ENCODE measurements around the gene STPG1.

STPG1 gene

DNA sequence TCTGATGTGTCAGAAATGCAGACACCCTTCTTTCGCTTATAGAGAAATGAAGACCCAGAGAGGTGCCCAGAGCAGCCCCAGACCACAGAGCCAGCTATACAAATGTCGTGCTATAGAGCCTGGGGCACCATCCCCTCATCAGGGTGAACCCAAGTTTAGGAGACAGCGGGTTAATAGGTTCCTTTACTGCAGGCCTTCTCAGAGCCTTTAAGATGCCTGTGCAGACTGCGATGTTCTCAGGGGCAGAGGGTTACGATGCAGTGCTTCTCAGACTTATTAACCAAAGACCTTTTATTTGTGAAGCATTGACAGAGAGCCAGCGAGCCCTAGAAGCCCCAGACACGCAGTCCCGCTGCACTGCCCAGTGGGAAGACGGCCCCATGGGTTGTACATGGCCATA lies 46.9 kb downstream of the STPG1 start:
- Histone ChIP-seq H3K4me2 (ENCODE audit: insufficient read depth, low read length) (no peak overlapping the region), H3K4me3 (ENCODE audit: low read depth in 1 of 2, low read length in 2 of 2) (no peak overlapping the region), H3K27ac (ENCODE audit: low read length) (no peak overlapping the region), H2AFZ (ENCODE audit: low read depth, low read length) (no peak overlapping the region), H3K9me3 (ENCODE audit: insufficient read depth, low read length, severe bottlenecking) (no peaks in the 10 kb centered on the region), H3K4me1 (ENCODE audit: insufficient read depth, low read length) (no peaks in the 10 kb centered on the region), H3K27me3 (ENCODE audit: insufficient read depth, low read length, poor library complexity) (peaks cover 13% of the 10 kb centered on the region), H3K9ac (ENCODE audit: low read depth, low read length) (no peak overlapping the region), H4K20me1 (ENCODE audit: insufficient read depth, low read length) (peaks cover 3% of the 10 kb centered on the region; the same call in 1 of the 2 replicates), H3K79me2 (ENCODE audit: insufficient read depth, low read length) (no peaks in the 10 kb centered on the region), H3K36me3 (ENCODE audit: insufficient read depth, low read length) (no peaks in the 10 kb centered on the region)
- ATAC-seq (ENCODE audit: insufficient read depth, low read depth) = no peak
- DNase-seq = no peak
- TF ChIP-seq CTCF (IDR thresholded peaks at IDR 0.05; ENCODE audit: borderline replicate concordance, extremely low read depth, low read length, poor library complexity, severe bottlenecking) = no peak
- TF ChIP-seq EZH2 (IDR thresholded peaks at IDR 0.05; ENCODE audit: borderline replicate concordance, low read depth, low read length, severe bottlenecking) = no peak

GRCh38 chr1:24364975-24365678 lies 48.5 kb downstream of the STPG1 start:
- DNase-seq = no peak
- Histone ChIP-seq H3K79me2 (ENCODE audit: insufficient read depth, low read length) (no peaks in the 10 kb centered on the region), H4K20me1 (ENCODE audit: insufficient read depth, low read length) (peaks cover 3% of the 10 kb centered on the region; the same call in 1 of the 2 replicates), H3K4me2 (ENCODE audit: insufficient read depth, low read length) (no peak overlapping the region), H3K4me1 (ENCODE audit: insufficient read depth, low read length) (no peaks in the 10 kb centered on the region), H3K9me3 (ENCODE audit: insufficient read depth, low read length, severe bottlenecking) (no peaks in the 10 kb centered on the region), H3K9ac (ENCODE audit: low read depth, low read length) (no peak overlapping the region), H3K27me3 (ENCODE audit: insufficient read depth, low read length, poor library complexity) (peaks cover 13% of the 10 kb centered on the region), H2AFZ (ENCODE audit: low read depth, low read length) (no peak overlapping the region), H3K4me3 (ENCODE audit: low read depth in 1 of 2, low read length in 2 of 2) (no peak overlapping the region), H3K36me3 (ENCODE audit: insufficient read depth, low read length) (no peaks in the 10 kb centered on the region), H3K27ac (ENCODE audit: low read length) (no peak overlapping the region)
- TF ChIP-seq EZH2 (IDR thresholded peaks at IDR 0.05; ENCODE audit: borderline replicate concordance, low read depth, low read length, severe bottlenecking) = no peak
- no peak for ATAC-seq (ENCODE audit: insufficient read depth, low read depth)

DNA sequence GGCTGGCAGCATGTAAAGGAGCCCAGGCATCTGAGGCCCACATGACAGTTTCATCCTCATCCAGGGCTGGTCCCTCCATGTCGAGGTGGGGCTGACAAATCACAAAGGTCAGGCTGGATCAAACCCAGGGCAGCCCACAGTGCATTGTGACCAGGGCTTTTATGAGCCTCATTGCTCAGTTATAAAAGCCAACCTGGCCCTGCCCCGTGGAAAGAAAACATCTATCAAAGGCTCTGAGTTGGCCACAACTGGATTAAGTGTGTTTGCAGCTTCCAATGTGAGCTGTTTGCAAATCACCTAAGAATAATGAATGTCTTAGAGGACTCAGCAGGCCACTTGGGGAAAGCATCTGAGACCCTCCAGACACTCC lies 49.0 kb downstream of the STPG1 start:
- Histone ChIP-seq H3K27ac (ENCODE audit: low read length) (no peak overlapping the region), H3K79me2 (ENCODE audit: insufficient read depth, low read length) (no peaks in the 10 kb centered on the region), H3K4me3 (ENCODE audit: low read depth in 1 of 2, low read length in 2 of 2) (no peak overlapping the region), H3K4me1 (ENCODE audit: insufficient read depth, low read length) (no peaks in the 10 kb centered on the region), H3K27me3 (ENCODE audit: insufficient read depth, low read length, poor library complexity) (peaks cover 13% of the 10 kb centered on the region), H3K9me3 (ENCODE audit: insufficient read depth, low read length, severe bottlenecking) (no peaks in the 10 kb centered on the region), H3K36me3 (ENCODE audit: insufficient read depth, low read length) (no peaks in the 10 kb centered on the region), H2AFZ (ENCODE audit: low read depth, low read length) (no peak overlapping the region), H3K9ac (ENCODE audit: low read depth, low read length) (no peak overlapping the region), H3K4me2 (ENCODE audit: insufficient read depth, low read length) (no peak overlapping the region), H4K20me1 (ENCODE audit: insufficient read depth, low read length) (peaks cover 3% of the 10 kb centered on the region; the same call in 1 of the 2 replicates)
- ATAC-seq (ENCODE audit: insufficient read depth, low read depth) = no peak
- TF ChIP-seq CTCF (IDR thresholded peaks at IDR 0.05; ENCODE audit: borderline replicate concordance, extremely low read depth, low read length, poor library complexity, severe bottlenecking) = no peak
- no peak for TF ChIP-seq EZH2 (IDR thresholded peaks at IDR 0.05; ENCODE audit: borderline replicate concordance, low read depth, low read length, severe bottlenecking)
- DNase-seq = no peak

- Histone ChIP-seq H3K27me3 (ENCODE audit: insufficient read depth, low read length, poor library complexity) (peaks cover 13% of the 10 kb centered on the region), H3K4me1 (ENCODE audit: insufficient read depth, low read length) (no peaks in the 10 kb centered on the region), H2AFZ (ENCODE audit: low read depth, low read length) (no peak overlapping the region), H3K79me2 (ENCODE audit: insufficient read depth, low read length) (no peaks in the 10 kb centered on the region), H4K20me1 (ENCODE audit: insufficient read depth, low read length) (peaks cover 3% of the 10 kb centered on the region; the same call in 1 of the 2 replicates), H3K4me2 (ENCODE audit: insufficient read depth, low read length) (no peak overlapping the region), H3K9me3 (ENCODE audit: insufficient read depth, low read length, severe bottlenecking) (no peaks in the 10 kb centered on the region), H3K9ac (ENCODE audit: low read depth, low read length) (no peak overlapping the region), H3K4me3 (ENCODE audit: low read depth in 1 of 2, low read length in 2 of 2) (no peak overlapping the region), H3K27ac (ENCODE audit: low read length) (no peak overlapping the region), H3K36me3 (ENCODE audit: insufficient read depth, low read length) (no peaks in the 10 kb centered on the region)
- TF ChIP-seq EZH2 (IDR thresholded peaks at IDR 0.05; ENCODE audit: borderline replicate concordance, low read depth, low read length, severe bottlenecking) (no peak), CTCF (IDR thresholded peaks at IDR 0.05; ENCODE audit: borderline replicate concordance, extremely low read depth, low read length, poor library complexity, severe bottlenecking) (no peak)
- DNase-seq (no peak), ATAC-seq (ENCODE audit: insufficient read depth, low read depth) (no peak)
These were observed 49.6 kb downstream of the STPG1 start for GRCh38 chr1:24363994-24364393.
